Iris pigment epithelial cell (primary cell): ENCODE data around the gene UTS2.
A peak's percentile ranks its signal among the peaks of the same experiment; 100 is the strongest.

ENCODE experiments used
- DNase-seq: peaks from one replicate; pipeline ENCODE4 v3.0.0-alpha.2; 2011; ENCODE audit warnings: low read depth

Gene UTS2, protein sequence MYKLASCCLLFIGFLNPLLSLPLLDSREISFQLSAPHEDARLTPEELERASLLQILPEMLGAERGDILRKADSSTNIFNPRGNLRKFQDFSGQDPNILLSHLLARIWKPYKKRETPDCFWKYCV

DNA sequence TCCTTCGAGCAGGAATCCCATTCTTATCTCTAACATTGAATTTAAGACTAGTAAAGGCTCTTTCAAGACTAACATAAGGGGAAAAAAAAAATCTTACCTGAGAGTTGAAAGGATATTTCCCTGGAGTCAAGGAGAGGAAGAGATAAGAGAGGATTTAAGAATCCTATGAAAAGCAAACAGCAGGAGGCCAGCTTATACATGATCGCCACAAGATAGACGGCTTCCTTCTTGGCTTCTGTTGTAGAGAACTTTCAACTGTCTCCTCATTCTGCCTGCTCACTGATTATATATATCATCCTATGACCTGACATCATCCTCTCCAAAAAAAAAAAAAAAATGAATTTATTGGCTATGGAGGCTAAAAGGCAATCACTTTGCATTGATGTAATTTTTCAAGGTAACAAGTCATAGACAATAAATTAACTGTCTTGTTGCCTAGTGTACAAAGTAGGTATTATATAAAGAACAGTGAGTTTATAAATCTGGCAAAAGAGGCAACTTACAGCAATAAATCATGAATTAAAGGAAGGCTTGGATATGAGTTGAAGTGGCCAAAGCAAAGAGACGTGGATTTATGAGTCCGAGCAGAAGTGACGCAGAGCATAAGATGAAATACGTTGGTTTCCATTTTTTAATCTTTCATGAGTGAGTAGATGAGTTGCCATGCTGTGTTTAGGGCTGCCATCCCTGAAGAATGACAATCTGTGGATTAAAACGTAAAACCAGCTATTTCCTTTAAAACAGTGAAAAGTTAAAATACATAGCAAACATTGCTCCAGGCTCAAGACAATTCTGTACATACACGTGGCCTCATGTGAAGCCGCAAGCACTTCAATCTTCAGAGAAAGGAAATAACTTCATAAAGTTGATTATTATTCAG lies at the start of gene UTS2:
Gene UTS2 (minus strand): TSS at position 262 of the 880 bp plus-strand sequence. CDS start 62 bp downstream, at position 200.
- DNase-seq: no peak

DNA sequence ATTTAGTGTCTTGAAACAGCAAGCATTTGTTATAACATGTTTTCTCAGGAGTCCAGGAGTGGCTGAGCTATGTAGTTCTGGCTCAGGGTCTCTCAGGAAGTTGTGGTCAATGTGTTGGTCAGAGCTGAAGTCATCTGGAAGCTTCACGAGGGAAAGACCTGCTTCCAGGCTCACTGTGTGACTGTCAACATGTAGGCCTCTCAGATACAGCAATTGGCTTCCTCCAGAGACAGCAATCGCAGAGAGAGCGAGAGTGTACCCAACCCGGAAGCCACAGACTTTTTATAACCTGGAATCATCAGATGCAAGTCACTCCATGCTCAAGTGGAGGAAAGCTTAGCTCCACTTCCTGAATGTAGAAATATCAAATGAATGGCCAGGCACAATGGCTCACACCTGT lies 46.9 kb upstream of the UTS2 start:
- DNase-seq: peak; percentile 34

DNA sequence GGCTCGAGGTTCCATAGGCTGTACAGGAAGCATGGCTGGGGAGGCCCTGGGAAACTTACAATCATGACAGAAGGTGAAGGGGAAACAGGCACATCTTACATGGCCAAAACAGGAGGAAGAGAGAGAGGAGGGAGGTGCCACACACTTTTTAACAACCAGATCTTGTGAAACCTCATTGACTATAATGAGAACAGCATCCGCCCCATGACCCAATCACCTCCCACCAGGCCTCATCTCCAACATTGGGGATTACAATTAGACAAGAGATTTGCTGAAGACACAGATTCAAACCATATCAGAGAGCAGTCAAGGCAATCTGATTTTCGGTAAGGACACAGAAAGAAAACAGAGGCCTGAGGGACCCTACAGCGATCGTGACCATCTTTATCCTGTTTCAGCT lies 46.1 kb upstream of the UTS2 start:
- DNase-seq: no peak

DNA sequence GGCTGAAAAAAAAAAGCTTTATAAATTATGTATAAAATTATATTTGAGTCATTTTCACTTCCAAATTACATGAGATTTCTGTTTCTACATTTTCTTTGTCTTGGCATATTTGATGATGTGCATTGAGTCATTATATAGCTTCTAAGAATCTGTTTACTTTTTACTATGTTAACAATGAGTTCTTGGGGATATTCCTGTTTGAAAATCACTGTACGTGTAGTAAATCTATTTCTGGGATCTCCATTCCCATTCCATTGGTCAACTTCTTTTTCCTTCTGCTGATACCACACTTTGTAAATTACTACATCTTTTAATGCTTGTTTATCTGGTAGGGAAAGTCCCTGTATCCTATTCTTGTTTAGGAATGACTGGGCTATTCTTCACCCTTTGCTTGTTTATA lies 44.1 kb upstream of the UTS2 start:
- no peak for DNase-seq

DNA sequence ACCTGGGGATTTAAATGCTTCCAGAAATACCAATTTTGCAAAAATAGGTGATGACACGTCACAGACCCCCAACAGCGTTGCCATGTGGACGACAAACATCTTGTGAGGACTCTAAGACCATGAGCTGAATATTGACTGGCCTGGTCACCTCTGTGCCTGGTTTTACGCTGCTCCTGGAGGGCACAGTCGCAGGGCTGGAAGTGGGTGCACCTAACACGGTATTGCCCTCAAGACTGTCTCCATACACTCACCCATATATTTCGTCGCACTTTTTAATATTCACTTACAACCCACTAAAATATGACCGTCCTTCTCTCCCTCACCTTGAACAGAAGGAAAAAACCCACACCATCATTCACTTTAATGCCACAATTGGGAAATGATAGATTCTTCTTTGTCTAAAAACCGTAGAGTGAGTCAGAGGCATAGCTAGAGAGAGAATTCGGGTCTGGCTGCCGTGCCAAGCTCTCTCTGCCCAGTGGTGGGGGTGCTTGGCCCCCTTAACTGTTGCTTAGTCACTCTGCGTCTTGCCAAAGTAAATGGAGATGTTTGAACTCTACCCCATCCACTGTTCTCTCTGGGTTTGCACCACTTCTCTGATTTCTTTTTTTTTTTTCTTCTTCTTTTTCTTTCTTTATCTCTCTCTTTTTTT lies 40.8 kb upstream of the UTS2 start:
- DNase-seq: peak; percentile 40

DNA sequence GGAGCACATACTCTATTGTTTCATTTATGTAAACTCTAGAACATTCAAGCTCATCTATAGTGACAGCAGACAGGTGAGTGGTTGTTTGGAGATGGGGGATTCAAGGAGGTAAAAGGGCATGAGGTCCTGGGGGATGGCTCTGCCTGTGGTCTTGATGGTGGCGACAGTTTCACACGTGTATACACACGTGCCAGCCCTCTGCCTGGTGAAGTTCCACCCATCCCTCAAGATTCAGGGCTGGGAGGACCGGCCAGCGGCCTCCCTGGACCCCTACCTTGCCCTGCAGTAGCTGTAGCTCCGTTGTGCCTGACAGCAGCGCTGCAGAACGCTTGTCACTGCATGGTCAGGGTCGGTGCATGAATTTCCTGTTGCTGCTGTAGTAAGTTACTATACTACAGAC lies 38.9 kb upstream of the UTS2 start:
- DNase-seq: no peak

DNA sequence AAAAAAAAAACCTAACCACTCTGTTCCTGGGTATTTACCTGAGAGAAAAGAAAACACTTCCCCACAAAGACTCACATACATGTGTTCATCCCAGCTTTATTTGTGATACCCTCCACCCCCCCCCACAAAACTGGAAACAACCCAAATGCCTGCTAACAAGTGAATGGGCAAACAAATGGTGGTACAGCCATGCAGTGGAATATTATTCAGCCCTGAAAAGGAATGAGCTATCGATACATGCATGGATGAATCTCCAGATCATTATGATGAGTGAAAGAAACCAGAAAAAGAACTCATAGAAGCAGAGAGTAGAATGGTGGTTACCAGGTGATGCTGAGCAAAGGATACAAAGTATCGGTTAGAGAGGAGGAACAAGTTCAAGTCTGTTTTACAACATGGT lies 38.0 kb upstream of the UTS2 start:
- DNase-seq: no peak

DNA sequence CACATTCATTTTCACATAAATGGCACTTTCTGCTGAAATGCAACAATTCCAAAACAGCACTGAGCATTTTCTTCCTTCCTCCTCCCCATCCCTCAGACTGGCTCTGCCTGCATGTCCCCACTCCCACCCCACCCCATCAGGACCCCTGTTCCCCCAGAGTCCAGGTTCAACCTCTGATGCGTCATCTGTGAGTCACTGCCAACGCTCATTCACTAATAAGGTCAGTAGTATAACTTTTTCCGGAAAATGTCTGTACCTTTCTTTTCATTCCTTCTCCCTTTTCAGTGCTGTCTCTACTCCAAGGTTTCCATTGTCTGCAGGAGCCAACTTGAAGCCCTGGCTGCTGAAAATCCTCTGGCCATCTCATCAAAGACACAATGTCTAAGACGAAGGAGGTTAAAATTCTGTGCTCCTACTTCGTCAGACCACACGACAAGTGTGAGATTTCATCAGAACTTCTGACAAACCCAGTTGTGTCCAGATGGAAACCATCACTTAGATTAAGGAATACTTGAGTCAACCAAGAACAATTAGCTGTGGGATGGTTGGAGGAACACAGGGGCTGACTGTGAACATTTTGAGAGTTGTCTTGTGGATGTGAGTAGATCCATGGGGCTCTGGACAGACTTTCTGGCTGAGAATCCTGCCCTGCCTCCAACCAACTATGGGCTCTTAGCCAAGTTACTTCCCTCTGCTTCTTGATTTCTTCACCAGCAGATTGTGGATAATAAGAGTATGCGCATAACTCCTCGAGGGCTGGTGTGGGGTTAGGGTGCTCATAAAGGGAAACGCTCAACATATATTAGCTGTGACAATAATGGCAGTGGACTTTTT lies 35.6 kb upstream of the UTS2 start:
- peak; percentile 10 for DNase-seq

DNA sequence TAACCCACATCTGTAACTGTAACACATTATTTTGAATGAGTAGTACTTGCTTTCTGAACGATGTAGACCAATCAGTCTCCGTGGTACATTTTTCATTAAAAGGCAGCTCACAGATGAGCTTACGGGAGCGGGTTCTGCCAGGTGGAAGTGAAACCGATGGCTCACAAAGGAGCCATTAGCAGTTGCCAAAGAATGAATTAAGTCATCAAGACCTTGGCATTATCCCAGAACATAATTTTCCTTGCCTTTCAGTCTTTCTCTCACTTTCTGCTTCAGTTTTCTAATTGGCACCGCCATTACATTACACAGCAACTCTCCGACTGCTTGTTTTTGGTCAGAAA lies 33.5 kb upstream of the UTS2 start:
- peak; percentile 5 for DNase-seq

DNA sequence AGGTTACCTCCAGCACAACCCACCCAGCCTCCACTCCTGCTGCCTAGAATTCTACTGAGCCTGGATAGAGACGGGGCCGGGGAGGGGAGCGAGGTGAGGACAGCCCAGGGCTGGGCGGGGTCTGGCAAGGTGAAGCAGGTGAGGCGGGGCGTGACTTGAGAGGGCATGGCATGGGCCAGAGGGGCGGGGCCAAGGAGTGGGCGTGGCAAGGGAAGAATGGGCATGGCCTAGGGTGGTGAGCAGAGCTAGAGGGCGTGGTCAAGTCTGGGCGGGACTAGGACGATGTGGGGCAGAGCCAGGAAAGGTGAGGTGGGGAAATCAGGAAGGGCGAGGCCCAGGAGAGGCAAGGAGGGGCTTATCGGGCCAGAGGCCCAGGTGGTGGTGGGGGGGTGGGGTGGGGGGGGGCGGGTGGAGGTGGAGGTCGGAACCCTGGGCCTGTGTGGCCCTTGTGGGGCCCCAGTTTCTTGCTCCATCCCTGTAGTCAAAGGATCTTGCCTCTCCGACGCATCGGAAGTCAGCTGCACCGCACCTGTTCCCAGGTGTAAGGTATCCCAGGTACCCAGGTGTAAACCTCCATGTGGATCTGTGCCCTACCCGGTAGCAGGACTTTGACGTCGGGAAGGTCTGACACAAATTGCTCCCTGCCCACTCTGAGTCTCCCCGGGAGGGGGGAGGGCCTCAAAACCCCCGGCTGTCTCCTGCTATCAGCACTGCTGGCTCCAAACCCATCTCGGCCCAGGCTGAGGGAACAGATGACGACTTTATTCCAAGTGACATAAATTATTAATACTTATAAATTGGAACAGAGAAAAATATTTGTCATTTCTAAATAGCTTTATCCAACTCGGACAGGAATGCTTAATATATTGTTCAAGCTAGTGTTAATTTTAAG lies 32.9 kb upstream of the UTS2 start:
- no peak for DNase-seq

DNA sequence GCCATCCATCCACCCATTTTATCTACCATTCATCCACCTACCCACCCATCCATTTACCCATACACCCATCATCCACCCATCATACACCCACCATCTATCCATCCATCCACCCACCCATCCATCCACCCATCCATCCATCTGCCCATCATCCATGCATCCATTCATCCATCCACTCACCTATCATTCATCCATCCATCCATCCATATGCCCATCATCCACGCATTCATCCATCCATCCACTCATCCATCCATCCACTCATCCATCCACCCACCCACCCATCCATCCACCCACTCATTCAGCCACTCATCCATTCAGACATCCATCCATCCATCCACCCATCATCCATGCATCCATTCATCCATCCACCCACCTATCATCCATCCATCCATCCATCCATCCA lies 31.9 kb upstream of the UTS2 start:
- no peak for DNase-seq

DNA sequence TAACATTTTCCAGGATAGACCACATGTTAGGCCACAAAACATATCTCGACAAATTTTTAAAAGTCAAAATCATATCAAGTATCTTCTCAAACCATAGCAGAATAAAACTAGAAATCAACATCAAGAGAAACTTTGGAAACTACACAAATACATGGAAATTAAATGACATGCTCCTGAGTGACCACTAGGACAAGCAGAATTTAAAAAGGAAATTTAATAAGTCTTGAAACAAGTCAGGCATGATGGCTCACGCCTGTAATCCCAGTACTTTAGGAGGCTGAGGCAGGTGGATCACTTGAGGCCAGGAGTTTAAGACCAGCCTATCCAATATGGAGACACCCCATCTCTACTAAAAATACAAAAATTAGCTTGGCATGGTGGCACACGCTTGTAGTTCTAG lies 26.4 kb upstream of the UTS2 start:
- no peak for DNase-seq

DNA sequence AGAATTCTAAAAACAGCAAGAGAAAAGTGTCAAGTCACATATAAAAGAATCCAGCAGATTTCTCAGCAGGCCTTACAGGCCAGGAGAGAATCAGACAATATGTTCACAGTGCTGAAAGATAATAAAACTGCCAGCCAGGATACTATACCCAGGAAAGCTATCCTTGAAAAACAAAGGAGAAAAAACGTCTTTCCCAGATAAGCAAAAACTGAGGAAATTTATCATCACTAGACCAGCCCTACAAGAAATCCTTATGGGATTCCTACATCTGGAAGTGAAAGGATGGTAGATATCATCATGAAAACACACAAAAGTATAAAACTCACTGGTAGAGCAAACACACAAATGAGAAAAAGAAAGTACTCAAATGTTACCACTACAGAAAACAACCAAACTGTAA lies 25.2 kb upstream of the UTS2 start:
- no peak for DNase-seq

DNA sequence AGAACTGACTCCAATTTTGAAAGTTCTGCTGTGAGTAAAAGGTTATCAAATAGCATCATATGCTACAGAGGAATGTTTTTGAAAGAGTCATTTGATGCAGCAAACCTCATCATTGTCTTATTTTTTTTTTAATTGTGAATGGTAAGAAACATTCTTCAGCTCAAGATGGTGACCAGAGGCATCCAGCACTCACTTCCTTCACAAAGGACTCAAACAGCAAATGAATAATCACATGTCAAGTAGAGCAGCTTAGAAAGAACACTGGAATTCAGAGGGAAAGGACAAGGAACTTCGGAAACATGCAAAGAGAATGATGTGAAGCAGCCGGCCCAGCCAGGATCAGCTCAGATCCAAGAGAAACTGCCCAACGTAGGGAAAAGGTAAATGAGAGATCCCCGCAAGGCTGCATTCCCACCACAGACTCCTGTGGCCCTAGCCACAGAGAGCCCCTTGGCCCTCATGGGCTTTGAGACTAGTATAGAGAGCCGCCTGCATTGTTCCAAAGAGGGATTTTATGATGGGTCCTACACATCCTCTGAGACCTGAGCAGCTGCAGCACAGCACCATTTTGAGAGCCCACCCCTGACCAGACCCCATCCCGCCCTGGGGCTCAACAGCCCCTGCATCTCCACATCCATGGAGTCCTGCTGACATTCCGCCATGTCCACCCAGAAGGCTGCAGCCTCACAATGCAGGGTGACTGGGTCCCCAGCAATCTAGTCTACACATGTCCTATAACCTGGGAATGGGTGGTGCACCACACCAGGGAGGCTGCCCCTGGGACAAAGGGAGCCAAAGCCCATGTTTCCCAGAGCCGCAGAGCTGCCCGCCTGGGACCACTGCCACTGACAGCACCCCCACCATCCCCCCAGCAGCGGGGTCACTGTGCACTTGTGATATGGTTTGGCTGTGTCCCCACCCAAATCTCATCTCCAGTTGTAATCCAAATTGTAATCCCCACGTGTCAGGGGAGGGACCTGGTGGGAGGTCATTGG lies 21.2 kb upstream of the UTS2 start:
- DNase-seq: no peak

DNA sequence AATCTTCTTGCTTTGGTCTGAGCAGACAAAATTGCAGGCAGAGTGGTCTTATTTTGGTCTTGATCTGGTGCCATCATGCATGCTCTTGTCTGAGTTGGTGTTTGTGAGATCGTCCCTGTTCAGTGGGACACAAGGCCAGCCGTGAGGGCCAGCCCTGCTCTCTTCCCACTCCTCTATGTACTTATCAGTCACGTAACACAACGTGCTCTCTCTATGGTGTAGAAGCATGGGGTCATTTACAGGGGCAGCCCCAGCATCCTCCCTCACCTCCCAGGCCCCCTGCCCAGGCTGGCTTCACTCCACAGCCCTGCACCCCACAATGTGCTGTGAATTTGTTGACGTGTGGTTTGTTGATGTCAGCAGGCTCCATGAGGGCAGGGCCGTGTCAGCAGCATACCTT lies 18.3 kb upstream of the UTS2 start:
- no peak for DNase-seq

DNA sequence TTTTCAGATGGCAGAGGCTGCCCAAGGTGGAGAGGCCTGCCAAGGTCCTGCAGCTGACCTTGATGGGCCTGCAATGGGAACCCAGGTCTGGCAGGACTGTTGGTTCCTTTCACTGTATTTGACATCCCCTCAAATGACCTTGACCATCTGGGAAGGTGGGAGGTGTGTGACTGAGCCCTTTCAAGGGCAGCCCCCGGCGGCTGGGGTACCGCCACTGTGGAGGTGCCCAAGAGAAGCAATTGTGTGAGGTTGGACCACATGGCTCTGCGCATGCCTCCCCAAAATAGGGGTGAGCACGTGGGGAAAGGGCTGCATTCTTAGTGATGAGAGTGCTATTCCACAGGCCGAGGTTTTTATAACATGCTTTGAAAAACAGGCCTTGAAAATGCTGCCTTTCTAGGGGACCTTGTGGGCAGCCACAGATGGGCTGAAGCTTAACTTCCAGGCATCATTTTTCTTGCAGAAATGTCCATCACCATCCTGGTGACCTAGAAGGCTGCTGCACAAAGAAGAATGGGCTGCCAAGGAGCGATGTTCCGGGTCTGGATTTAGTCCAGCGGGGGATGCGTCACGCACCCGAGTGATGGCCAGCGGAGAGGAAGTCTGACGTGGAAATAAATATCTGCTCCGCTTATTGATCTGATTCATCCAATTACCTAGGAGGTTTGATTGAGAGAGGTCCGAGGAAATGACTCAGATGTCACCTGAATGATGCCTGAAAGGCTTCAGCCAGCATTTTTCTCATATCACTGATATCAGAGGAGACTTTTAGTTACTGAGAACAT lies 16.5 kb upstream of the UTS2 start:
- peak; percentile 9 for DNase-seq

DNA sequence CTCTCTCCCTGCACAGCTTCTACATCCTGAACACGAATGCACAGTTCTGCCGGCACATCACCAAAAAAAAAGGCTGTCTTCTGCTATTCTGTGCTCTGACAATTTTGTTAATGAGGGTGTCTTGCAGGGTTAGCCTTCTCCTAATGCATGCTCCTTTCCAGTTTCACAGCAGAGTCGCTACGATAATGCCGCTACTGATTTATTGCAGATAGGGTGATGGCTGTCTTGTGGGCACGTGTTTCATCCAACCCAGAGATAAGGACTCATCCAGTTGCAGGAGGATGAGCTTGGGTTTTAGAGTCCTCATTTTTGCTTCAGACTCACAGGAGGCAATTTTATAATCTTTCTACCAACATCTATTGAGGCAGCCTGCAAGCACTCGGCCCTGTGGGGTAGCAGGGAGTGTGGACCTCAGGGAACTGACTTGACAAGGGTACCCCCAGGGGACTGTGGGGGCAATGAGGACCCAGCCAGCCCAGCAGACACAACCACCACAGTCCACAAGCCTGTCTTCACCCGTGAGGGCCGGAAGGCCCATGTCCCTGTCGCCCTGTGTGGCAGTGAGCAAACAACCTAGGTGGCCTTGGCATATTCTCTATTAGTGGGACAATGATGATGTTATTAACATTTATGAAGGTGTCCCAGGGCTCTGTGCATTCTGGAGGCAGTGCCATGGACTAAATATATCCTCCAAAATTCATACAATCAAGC lies 15.4 kb upstream of the UTS2 start:
- DNase-seq: no peak

DNA sequence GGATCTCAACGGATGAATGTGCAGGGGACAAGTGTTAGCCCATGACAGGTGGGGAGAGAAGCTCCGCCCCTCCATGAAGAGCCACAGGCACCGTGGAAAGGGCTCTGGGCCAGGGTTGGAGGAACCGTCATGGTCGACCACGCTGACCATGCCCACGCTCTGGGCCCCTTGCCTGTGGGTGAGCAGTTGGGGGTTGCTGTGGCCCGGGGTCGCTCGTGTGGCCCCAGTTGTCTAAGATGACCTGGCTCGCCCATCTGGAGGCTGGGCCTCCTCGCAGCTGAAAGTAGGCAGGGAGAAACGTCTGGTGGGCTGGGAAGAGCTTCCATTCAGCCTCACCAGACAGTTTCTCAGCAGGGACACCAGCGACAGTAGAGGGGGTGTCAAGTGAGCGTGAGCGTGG lies 13.1 kb upstream of the UTS2 start:
- no peak for DNase-seq
